GM19239 (cell line): ENCODE results near the gene RNASE12.
"Not testable (repeated sequence)": the region's sequence is repeated elsewhere in the genome, so short reads cannot be mapped to it uniquely, and the experiment has no call there.

Experiments
- DNase-seq: peaks from one replicate; pipeline ENCODE4 v3.0.0; 2011; ENCODE audit warnings: low spot score; ENCODE audit not compliant: insufficient read length
- FAIRE-seq: peaks from 2 replicates; lab custom pipeline; 2011; peaks lifted over from hg19 to GRCh38; lab: Jason Lieb, UNC

Gene RNASE12

DNA sequence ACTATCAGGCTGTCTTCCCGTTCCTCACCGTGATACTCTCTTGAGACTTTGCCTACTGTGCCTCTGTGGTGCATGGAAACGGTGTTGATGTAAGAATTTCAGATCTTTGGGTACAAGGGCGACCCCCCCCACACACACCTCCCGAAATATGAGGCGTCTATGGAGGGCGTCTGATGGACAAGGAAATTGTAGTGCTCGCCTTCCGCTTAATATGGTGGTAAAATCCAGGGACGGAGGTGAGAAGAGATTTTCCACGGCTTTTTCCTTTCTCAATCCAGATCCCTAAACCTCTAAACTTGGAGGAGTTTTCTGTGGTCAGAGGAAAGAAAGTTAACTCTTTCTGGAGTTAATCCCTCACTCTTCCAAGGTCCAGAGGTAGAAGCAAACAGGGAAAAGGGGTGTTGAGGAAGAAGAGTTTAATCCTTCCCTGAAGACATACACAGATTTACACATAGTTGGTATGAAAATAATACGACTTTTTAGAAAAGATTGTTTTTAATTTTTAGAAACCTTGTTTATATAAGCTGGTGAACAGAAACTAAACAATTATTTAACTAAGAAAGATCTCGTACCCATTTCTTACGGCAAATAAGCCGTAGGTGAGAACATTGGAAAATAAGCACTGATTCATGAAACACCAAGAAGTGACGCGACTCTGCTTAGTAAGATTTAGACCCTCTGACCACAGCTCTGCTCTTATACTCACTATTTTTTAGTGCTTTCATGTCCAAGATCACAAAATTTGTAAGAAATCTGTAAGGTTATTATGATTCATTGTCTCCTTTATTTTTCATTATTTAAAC is 23.1 kb upstream of the RNASE12 start:
- no peak for DNase-seq
- peak; percentile 48 for FAIRE-seq

DNA sequence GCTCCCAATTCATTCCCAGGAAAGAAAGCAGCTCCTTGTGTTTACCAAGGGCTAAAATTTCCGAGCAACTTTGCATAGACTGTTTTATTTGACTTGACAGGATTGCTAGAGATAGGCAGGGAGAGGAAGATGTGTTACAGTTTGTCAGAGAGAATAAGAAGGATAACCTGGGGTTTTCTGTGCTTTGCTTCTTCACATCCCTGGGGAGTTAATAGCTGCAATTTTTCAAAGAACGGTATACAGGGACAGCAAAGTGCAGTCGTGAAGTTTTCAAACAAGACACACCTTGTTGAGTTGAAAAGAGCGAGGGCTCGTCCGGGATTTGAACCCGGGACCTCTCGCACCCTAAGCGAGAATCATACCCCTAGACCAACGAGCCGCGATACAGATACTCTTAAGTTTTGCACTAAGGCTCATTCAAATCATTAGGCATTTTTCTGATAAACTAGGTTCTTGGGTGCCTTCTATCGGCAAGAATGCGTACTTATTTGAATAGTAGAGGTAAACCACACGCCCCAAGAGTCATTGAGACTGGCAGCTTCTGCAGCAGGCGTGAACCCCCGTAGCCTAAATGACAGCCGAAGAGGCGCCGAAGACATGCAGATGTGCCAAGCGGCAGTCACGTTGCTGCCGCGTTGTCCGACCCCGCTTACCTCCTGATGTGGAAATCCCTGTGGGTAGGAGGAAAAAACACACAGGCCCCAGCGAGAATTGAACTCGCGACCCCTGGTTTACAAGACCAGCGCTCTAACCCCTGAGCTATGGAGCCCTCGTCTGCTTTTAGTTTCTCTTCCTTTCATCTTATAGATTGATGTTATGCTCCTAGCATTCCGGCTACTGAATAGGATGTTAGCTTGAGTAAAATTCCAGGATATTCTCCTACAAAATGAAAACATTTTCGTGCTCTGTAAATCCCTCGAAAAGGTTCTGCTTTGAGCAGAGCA is 22.2 kb upstream of the RNASE12 start:
- peak; percentile 35 for DNase-seq
- peak; percentile 95 for FAIRE-seq

DNA sequence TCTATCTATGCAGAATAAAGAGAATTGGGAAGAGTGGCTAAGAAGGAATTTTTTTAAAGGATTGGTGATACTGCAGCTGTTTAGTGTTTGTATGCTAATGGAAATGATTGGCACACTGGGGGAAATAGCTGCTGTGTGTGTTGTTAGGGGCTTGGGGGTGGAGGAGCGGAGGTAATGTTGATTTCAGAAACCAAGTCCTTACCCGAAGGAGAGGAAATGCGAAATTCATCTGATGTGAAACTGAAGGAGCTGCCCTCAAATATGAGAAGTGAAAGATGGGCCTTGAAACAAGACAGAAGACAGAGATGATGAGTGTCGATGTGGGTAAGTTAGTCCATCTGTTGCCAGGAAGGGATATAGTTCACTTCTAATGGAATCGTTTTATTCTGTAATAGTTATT is 21.2 kb upstream of the RNASE12 start:
- FAIRE-seq, result peak; percentile 44

DNA sequence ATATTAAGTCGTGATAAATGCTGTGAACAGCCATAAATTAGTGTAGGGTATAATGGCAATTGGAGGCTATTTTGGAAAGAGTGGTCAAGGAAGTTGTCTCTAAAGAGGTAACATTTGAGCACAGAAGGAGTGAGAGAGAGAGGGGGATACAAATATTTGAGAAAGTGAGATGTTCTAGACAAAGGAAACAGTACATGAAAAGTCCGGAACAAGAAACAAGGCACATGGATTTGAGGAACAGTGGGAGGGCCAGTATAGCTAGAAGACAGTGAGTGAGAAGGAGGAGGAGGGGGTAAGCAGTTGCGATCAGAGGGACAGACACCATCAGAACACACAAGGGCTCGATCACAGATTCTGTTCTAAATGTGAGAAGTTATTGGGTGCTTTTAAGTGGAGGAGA is 20.1 kb upstream of the RNASE12 start:
- no peak for FAIRE-seq
- DNase-seq, result no peak

More for the DNA sequence above, 21.2 kb upstream of the RNASE12 start:
- DNase-seq, result no peak

DNA sequence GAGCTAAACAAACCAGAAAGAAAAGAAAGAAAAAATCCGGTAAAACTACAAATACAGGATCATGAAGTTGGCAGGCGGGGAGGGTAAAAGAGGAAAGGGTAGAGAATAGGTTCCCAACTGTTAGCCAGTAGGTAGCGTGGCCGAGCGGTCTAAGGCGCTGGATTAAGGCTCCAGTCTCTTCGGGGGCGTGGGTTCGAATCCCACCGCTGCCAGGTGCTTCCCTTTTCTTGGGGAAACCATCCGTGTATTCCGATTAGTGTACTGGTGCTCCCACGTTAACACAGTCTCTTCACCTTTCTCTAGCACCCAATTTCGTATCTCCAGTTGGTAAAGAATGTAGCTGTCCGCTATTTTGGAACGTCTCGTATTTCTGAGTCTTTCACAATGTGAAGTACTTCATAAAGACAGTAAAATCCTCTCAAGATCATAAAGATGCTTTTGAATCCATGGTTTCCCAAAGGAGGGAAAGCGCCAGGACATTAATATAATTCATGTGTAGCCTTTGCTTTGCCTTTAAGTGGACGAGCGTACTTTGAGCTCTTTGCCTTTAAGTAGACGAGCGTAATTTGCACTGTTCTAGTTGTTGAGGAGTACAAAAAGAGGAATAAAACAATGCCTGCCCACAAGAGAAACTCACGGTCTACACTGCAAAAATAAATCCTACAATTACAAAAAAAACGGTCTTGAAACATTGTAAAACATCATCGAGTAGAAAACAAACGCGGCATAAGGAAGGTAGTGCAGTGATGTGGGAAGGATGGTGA is 19.0 kb upstream of the RNASE12 start:
- FAIRE-seq, result peak; percentile 51
- no peak for DNase-seq

DNA sequence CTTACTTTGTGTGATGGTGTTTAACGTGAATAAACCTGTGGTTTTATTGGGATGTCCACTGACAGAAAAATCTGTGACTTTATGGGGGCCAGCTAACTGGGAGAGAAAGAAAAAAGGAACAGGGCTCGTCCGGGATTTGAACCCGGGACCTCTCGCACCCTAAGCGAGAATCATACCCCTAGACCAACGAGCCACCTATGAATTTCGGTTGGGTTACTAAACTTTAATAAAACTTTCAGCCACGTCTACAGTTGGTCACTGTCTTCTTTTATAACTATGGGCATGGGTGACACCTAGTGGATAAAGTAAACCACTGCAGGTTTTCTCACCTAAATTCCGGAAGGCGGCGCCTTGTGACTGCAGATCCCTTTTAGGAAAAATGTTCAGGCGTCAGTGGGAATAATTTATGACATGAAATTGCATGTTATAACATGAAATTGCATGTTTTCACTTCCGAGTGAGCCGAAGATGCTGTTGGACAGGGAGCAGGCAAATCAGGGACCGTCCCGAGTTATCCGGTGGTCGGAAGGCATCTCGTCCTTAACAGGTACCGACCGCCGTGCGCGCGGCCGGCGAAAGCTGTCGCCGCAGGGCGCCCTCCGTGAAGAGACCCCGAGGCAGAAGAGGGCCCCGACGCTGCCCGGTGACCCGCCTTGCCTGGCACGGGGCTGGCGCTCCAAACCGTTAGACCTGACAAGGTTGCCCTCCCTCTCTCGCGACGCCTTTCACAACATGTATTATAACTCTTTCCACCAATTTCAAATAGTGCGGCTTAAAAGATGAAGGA is 18.2 kb upstream of the RNASE12 start:
- FAIRE-seq (peak; percentile 45), DNase-seq (peak; percentile 45)

DNA sequence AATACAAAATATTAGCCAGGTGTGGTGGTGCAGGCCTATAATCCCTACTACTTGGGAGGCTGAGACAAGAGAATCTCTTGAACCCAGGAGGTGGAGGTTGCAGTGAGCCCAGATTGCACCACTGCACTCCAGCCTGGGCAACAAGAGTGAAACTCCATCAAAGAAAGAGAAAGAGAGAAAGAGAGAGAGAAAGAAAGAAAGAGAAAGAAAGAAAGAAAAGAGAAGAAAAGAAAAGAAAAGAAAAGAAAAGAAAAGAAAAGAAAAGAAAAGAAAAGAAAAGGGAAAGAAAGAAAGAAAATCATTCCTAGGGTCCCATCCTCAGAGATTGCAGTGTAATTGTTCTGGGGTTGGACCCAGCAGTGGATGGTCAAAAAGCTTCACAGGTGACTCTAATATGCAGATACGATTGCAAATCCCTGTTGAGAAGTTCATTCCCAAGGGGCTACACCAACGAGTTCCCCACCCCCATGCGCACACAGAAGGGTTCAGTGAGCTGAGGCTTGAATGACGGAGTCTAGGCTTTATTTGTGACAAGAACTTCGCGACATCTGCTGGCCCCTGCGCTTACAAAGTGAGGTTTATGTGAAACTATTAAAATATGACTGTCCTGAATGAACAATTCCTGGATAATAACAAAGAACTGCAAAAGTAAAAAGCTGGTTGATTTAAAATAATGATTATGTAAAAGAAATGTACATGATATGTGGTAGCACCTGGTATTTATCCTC is 17.4 kb upstream of the RNASE12 start:
- no peak for DNase-seq
- FAIRE-seq, result no peak

DNA sequence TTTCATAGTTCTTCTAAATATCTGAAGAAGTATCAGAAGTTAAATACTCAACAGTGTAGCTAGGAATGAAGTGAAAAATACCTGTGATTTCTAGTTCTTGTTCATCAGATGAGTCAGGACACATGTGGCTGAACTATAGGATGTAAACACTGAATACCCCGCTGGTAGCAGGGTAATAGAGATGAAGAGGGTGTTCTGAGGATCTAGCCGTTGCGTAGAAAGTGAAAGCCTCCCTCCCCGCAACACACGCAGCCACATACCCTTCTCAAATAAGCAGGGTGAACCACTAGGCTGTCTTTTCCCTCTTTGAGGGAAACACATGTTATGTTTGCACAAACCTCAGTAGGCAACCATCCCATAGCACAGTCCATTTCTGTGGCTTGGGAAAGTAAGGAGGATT is 16.4 kb upstream of the RNASE12 start:
- no peak for DNase-seq
- no peak for FAIRE-seq

DNA sequence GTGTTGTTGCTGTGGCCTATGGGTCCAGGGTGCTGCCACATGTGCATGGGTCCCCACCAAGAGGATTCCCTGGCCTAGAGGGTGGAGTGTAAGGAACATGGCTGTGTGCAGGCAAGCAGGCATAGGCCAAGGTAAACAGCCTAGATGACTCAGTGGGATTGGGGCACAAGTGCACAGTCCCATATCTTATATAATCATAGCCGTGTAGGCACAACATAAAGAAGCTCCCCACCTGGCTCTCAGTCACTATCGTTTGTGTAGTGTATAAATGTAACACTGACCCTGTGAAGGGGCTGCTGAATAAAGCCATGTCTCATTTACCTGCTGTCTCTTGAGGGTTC is 15.7 kb upstream of the RNASE12 start:
- FAIRE-seq, result no peak
- DNase-seq, result no peak

DNA sequence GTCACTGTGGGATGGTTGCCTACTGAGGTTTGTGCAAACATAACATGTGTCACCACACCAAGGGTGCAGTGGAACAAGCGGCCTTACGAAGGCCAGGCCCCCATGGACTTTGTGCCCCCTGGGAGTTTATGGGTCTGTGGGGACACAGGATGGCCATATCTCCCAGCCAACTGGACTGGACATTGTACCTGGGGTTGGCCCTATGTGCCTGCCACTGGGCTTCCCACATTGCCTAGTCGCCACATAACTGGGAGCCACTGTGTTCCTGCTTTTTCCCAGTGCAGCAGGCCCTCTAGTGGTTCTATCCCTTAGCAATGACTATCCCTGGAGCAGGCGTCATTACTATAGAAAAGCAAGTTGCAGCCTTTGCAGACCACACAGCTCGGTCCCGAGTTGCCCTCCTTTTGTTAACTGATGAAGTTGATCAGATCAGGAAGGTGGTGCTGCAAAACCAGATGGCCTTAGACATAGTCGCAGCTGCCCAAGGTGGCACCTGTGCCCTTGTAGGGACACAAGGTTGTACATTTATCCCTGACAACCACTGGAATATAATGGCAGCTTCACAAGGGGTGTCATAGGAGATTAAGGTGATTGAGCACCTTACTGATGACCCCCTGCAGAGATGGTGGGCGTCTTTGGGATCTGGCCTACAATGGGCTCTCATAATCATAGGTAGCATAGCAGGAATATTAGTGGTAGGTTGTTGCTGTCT is 15.2 kb upstream of the RNASE12 start:
- FAIRE-seq (no peak), DNase-seq (no peak)

DNA sequence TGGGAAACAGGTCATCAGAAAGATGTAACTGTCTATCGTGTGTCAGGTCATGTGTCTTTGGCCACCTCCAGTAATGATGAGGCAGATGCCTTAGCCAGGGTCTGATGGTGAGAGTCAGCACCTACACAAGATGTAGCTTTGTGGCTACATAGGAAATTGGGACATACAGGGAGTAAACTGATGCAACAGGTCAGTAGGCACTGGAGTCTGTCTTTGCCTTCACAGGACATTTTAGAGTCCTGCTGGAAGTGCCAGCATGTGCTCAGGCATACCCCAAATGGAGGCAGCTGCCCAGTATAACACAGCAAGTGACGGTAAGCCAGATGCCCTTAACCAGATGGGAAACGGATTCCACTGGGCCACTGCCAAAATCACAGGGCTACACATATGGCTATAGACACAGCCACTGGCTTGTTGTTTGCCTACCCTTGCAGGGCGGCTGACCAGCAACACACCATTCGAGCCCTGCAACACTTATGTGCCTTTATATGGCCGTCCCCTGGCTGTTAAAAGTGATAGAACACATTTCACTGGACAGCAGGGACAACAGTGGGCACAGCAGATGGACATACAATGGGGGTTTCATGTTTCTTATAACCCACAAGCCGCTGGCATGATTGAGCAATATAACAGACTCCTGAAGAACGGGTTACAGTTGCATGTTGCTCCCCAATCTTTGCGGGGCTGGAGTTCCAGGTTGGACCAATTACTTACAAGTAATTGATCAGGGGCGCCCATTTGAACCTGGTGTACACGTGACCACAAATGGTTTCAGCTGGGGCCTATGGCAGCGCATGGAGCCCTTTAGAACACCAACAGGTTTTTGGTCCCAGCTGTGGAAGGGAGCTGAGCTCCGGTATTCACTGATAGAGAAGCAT is 12.9 kb upstream of the RNASE12 start:
- no peak for DNase-seq
- FAIRE-seq, result no peak

DNA sequence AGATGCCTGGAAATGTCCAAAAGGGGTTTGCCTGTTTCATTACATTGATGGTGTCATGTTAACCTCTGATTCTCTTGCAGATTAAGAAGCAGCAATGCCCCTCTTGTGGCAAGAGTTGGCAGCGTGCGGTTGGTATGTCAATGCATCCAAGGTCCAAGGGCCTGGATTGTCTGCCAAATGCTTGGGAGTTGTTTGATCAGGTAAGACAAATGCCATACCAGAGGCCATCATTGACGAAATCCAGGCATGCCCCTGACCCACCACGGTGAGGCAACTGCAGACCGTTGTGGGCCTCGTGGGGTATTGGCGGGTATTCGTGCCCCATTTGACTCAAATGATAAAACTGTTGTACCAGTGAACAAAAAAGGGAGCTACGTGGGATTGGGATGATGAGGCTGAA is 11.4 kb upstream of the RNASE12 start:
- DNase-seq (no peak), FAIRE-seq (no peak)

DNA sequence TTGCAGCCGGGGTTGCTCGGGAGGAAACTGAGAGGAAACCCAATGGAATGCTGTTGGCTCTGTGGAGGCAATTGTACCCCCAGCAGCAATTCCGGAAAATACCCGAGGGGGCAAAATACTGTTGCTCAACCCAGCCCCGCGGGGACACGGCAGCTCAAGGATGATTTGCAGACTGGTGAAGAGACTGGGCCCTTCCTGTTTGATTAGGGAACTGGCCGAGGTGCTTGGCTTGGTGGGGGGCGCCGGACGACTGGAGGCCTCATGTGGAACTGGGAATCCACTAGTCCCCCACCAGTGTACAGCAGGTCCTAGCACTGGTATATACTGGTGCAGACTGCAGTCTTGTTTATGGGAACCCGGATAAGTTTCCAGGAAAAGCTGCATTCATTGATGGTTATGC is 10.3 kb upstream of the RNASE12 start:
- FAIRE-seq (no peak), DNase-seq (no peak)

DNA sequence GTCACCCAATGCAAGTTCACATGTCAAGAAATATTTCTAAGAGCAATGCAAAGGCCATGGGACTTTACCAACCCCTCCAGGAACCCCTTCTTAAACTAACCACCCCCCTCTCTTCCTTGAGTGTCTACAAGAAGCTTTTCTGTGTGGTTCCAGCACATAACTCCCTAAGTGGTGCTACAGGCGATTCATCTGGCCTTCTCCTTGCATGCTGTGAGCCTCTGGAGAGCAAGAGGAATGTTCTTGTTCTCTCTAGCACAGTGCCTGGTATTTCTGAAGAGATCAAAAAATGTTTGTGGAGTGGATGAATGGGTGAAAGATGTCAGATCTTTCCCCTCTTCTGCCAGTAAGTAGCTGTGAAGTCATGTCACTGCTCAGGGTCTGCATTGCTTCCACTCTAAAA is 5.9 kb upstream of the RNASE12 start:
- no peak for DNase-seq
- FAIRE-seq, result no peak

DNA sequence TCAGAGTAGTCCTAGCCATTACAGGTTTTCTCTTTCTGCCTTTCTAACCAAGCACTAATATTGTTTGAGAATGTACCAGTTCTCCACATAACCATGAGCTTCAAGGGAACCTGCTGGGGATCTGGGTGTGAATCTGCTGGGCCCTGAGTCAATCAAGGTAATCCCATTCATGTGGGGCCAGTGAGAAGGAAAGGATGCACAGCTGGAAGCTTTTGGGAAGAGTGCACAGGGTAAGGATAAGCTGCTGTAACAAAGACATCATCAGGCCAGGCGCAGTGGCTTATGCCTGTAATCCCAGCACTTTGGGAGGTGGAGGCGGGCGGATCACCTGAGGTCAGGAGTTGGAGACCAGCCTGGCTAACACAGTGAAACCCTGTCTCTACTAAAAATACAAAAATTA is 4.5 kb upstream of the RNASE12 start:
- not testable (repeated sequence) for FAIRE-seq, DNase-seq

DNA sequence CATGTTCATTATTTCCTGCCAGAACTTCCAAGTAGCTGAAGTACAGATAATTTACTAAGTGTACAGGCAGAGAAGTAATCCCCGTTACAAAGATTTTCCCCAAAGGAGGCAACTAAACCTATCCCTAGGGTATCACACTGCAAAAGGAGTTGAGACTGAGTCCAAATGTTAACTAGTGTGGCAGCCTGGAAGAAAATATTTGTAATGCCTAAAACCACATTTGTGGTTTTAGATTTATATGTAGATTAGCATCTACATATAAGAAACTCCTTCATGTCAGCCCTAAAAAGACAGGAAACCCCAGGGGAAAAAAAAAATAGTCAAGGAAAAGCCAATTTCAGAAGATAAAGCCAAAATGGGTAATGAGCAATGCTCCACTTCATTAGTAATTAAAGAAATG is 1.4 kb upstream of the RNASE12 start:
- no peak for FAIRE-seq

DNA sequence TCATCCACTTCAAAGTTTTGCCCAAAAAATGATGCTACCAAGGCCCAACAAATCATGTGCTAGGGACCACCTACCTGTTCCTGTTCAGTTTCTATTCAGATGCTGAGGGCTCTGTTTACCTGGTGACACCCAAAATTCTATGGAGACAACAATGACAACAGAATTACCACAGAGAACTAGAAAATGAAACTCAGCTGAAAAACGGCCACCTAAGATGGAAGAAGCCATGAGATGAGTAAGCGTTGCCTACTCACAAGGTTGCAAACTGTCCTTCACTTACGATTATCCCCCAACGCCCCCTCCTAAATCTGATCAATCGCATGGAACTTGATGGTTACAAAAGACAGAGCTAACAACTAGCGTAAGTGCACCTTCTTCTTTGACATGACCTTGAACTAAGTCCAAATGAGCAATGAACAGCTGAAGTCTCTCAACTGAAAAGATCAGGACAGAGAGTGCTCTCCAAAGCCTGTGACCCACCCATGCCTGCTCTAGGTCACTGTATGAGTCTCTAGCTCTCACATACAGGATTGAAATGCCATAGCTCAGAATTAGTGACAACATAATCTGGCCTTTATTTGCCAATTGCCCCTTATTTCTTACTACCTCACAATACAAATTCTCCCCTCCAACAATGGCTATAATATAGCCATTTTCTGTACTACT is 3.6 kb downstream of the RNASE12 start, which contains the start of gene RNASE11:
Gene RNASE11 (minus strand): TSS at position 513 of the 666 bp plus-strand sequence.
- DNase-seq (no peak), FAIRE-seq (no peak)

More for the DNA sequence above, 1.4 kb upstream of the RNASE12 start:
- no peak for DNase-seq
